Liver (tissue), 3 donors: ENCODE data around the gene SNX19.

ENCODE experiments used
- RAD21 ChIP-seq, 2 donors: IDR thresholded peaks; 2 replicates each; pipeline ENCODE4 v1.6.1; 2016; ENCODE audit warnings: antibody characterized with exemption in 2 of 2, mild to moderate bottlenecking in 2 of 2
- TF ChIP-seq, protein P1 (sequence below): fragments of 150-350 bp; IDR thresholded peaks from 2 replicates; pipeline ENCODE4 v1.5.1; 2017; ENCODE audit warnings: improper control_type of control experiment, low read depth, low read length; ENCODE audit not compliant: missing input control
- TF ChIP-seq, protein P2 (sequence below): IDR thresholded peaks from 2 replicates; pipeline ENCODE4 v1.6.1; 2016; ENCODE audit warnings: antibody characterized with exemption
- donor health status: healthy.
- donor health status: healthy.

DNA sequence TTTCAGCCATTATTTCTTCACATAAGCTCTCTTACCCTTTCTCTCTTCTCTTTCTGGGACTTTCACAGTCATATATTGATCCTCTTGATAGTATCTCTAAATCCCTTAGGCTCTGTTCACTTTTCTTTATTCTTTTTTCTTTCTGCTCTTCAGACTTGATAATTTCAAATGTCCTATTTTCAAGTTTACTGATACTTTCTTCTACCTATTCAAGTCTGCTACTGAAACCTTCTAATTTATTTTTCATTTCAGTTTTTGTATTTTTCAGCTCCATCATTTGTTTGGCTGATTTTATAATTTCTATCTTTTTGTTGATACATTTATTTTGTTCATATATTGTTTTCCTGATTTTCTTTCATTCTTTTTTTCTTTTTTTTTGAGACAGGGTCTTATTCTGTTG is 79.1 kb downstream of the SNX19 start:
- TF ChIP-seq, protein P1, sequence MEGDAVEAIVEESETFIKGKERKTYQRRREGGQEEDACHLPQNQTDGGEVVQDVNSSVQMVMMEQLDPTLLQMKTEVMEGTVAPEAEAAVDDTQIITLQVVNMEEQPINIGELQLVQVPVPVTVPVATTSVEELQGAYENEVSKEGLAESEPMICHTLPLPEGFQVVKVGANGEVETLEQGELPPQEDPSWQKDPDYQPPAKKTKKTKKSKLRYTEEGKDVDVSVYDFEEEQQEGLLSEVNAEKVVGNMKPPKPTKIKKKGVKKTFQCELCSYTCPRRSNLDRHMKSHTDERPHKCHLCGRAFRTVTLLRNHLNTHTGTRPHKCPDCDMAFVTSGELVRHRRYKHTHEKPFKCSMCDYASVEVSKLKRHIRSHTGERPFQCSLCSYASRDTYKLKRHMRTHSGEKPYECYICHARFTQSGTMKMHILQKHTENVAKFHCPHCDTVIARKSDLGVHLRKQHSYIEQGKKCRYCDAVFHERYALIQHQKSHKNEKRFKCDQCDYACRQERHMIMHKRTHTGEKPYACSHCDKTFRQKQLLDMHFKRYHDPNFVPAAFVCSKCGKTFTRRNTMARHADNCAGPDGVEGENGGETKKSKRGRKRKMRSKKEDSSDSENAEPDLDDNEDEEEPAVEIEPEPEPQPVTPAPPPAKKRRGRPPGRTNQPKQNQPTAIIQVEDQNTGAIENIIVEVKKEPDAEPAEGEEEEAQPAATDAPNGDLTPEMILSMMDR: no peak
- no peak for TF ChIP-seq RAD21 (IDR thresholded peaks at IDR 0.05)
- TF ChIP-seq, protein P2, sequence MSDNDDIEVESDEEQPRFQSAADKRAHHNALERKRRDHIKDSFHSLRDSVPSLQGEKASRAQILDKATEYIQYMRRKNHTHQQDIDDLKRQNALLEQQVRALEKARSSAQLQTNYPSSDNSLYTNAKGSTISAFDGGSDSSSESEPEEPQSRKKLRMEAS: no peak
